DND-41 (cell line): Measurements from ENCODE around the gene ARL6IP1.

Experiments
- ATAC-seq: fragments of 200-7000 bp; cut with Tn5 transposase; 3 replicates; pipeline ENCODE4 v1.9.1; 2021; ENCODE audit warnings: low read depth; ENCODE audit not compliant: insufficient read depth
- DNase-seq: peaks from one replicate; pipeline ENCODE4 v3.0.0-alpha.2; 2020
- H2AFZ ChIP-seq: 2 replicates; pipeline ENCODE4 v1.6.0; 2012; ENCODE audit warnings: low read depth, low read length
- H3K27ac ChIP-seq: 2 replicates; pipeline ENCODE4 v1.5.1; 2012; ENCODE audit warnings: low read length, inconsistent platforms
- H3K27me3 ChIP-seq: fragments of 200-600 bp; sonication (generic); 2 replicates; pipeline ENCODE4 v1.6.0; 2012; ENCODE audit warnings: low read length, mild to moderate bottlenecking, inconsistent platforms; ENCODE audit not compliant: insufficient read depth, poor library complexity
- H3K36me3 ChIP-seq: 2 replicates; pipeline ENCODE4 v1.5.1; 2012; ENCODE audit warnings: low read length, inconsistent platforms; ENCODE audit not compliant: insufficient read depth
- H3K4me1 ChIP-seq: 2 replicates; pipeline ENCODE4 v1.5.1; 2012; ENCODE audit warnings: mild to moderate bottlenecking, low read length; ENCODE audit not compliant: insufficient read depth
- H3K4me2 ChIP-seq: 2 replicates; pipeline ENCODE4 v1.6.0; 2012; ENCODE audit warnings: mild to moderate bottlenecking, moderate library complexity, low read length, inconsistent platforms; ENCODE audit not compliant: insufficient read depth
- H3K4me3 ChIP-seq, 2 experiments: fragments of 200-600 bp in 1 of 2; shearing (Covaris generic) in 1 of 2; 2 replicates each; pipeline ENCODE4 v1.5.1; 2012 to 2016; ENCODE audit warnings: inconsistent platforms in 2 of 2, low read length in 2 of 2, mild to moderate bottlenecking in 2 of 2, low read depth in 1 of 2, moderate library complexity in 1 of 2
- H3K79me2 ChIP-seq: 2 replicates; pipeline ENCODE4 v1.6.0; 2012; ENCODE audit warnings: low read length, inconsistent platforms; ENCODE audit not compliant: insufficient read depth
- H3K9ac ChIP-seq: 2 replicates; pipeline ENCODE4 v1.6.0; 2012; ENCODE audit warnings: low read depth, mild to moderate bottlenecking, inconsistent platforms, low read length, moderate library complexity
- H3K9me3 ChIP-seq: 2 replicates; pipeline ENCODE4 v1.5.1; 2012; ENCODE audit warnings: low read length, moderate library complexity, mild to moderate bottlenecking, inconsistent platforms; ENCODE audit not compliant: insufficient read depth, severe bottlenecking
- H4K20me1 ChIP-seq: 2 replicates; pipeline ENCODE4 v1.6.0; 2012; ENCODE audit warnings: low read length; ENCODE audit not compliant: insufficient read depth
- EZH2 ChIP-seq: IDR thresholded peaks from 3 replicates; pipeline ENCODE4 v1.6.1; 2012; ENCODE audit warnings: borderline replicate concordance, low read depth, mild to moderate bottlenecking, moderate library complexity, low read length, inconsistent platforms; ENCODE audit not compliant: severe bottlenecking
- TF ChIP-seq, protein P1 (sequence below): IDR thresholded peaks from 2 replicates; pipeline ENCODE4 v1.5.1; 2012; ENCODE audit warnings: borderline replicate concordance, low read length, moderate library complexity, mild to moderate bottlenecking; ENCODE audit not compliant: poor library complexity, severe bottlenecking; ENCODE audit errors: extremely low read depth

ARL6IP1 gene

GRCh38 chr16:18789515-18789849 lies 11.9 kb downstream of the ARL6IP1 start:
- Histone ChIP-seq H4K20me1 (peaks cover 56% of the 10 kb centered on the region), H3K4me2 (peak overlapping the region; percentile 79), H3K27ac (peak overlapping the region; percentile 87), H3K4me1 (peaks cover 58% of the 10 kb centered on the region), H2AFZ (peak overlapping the region; percentile 97; the same call in 1 of the 2 replicates), H3K4me3 (peak overlapping the region; percentile 68 to 84), H3K9ac (peak overlapping the region; percentile 84), H3K27me3 (no peaks in the 10 kb centered on the region), H3K9me3 (no peaks in the 10 kb centered on the region), H3K36me3 (peaks cover 86% of the 10 kb centered on the region), H3K79me2 (peaks cover 66% of the 10 kb centered on the region)
- TF ChIP-seq EZH2: no peak
- TF ChIP-seq, protein P1, sequence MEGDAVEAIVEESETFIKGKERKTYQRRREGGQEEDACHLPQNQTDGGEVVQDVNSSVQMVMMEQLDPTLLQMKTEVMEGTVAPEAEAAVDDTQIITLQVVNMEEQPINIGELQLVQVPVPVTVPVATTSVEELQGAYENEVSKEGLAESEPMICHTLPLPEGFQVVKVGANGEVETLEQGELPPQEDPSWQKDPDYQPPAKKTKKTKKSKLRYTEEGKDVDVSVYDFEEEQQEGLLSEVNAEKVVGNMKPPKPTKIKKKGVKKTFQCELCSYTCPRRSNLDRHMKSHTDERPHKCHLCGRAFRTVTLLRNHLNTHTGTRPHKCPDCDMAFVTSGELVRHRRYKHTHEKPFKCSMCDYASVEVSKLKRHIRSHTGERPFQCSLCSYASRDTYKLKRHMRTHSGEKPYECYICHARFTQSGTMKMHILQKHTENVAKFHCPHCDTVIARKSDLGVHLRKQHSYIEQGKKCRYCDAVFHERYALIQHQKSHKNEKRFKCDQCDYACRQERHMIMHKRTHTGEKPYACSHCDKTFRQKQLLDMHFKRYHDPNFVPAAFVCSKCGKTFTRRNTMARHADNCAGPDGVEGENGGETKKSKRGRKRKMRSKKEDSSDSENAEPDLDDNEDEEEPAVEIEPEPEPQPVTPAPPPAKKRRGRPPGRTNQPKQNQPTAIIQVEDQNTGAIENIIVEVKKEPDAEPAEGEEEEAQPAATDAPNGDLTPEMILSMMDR: no peak
- no peak for ATAC-seq
- no peak for DNase-seq

- H3K27me3 ChIP-seq: no peaks in the 10 kb centered on the region
- H2AFZ ChIP-seq: no peak overlapping the region
- H3K79me2 ChIP-seq: peaks cover 67% of the 10 kb centered on the region
- peak overlapping the region; percentile 68 to 84 for H3K4me3 ChIP-seq
- peaks cover 86% of the 10 kb centered on the region for H3K36me3 ChIP-seq
- ATAC-seq (no peak), DNase-seq (no peak)
- peak overlapping the region; percentile 79 for H3K4me2 ChIP-seq
- peak overlapping the region; percentile 87 for H3K27ac ChIP-seq
- peaks cover 58% of the 10 kb centered on the region for H3K4me1 ChIP-seq
- H4K20me1 ChIP-seq: peaks cover 61% of the 10 kb centered on the region
- peak overlapping the region; percentile 84 for H3K9ac ChIP-seq
- H3K9me3 ChIP-seq: no peaks in the 10 kb centered on the region
- TF ChIP-seq, protein P1: no peak
- no peak for TF ChIP-seq EZH2
Observed at GRCh38 chr16:18788828-18789514, 12.4 kb downstream of the ARL6IP1 start.

DNA sequence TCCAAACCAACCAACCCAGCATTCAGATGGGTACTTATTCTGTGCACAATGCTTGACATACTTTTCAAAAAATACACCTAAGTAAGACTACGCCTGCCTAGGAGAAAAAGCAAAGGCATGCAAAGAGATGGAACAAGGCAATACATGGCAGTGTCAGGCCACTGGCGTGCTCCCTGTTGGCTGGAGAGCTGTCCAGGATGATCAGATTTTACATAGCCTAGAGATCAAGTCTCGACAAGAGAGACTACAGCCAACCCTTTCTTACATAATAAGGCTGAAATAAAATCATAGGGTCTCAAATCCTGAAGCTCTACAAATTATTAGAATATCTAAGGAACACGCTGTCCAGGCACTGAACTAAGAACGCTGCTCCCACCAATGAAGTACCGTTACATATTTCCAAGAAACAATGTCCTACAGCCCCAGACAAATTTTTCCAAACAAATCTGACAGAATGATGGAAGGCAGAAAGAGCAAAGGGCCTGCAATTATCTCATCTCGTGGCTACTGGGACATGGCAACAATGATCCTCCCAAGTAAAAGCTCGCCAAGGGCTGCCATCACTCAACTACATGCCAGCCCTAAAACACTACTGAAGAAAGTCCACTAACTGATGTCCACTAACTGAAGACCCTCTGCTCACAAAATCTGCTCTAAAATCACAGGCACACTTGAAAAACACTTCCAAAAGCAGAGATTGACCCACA lies 16.3 kb downstream of the ARL6IP1 start:
- no peak overlapping the region for H3K27ac ChIP-seq
- ATAC-seq (no peak), DNase-seq (no peak)
- no peaks in the 10 kb centered on the region for H3K27me3 ChIP-seq
- peak overlapping the region; percentile 79; the same call in 1 of the 2 replicates for H3K4me2 ChIP-seq
- no peak overlapping the region for H3K9ac ChIP-seq
- no peaks in the 10 kb centered on the region for H3K9me3 ChIP-seq
- H3K79me2 ChIP-seq: peaks cover 74% of the 10 kb centered on the region
- H3K4me1 ChIP-seq: peaks cover 43% of the 10 kb centered on the region
- no peak overlapping the region for H2AFZ ChIP-seq
- no peak for TF ChIP-seq EZH2
- TF ChIP-seq, protein P1: no peak
- H3K36me3 ChIP-seq: peaks cover 77% of the 10 kb centered on the region
- peaks cover 76% of the 10 kb centered on the region for H4K20me1 ChIP-seq
- peak overlapping the region in 1 of 2 experiments; percentile 33; a peak in 1 of 4 replicates for H3K4me3 ChIP-seq
